RWPE2 (cell line): Measurements from ENCODE around the gene SPTBN5.

ENCODE experiments used
- ATAC-seq: fragments of 200-7000 bp; cut with Tn5 transposase; 3 replicates; pipeline ENCODE4 v1.9.1; 2021; ENCODE audit warnings: low read depth
- DNase-seq: peaks from one replicate; pipeline ENCODE4 v3.0.0-alpha.2; 2020; ENCODE audit warnings: low spot score
- H3K27ac ChIP-seq: fragments of 450-650 bp; 2 replicates; pipeline ENCODE4 v1.5.1; 2017; ENCODE audit warnings: mild to moderate bottlenecking; ENCODE audit not compliant: poor library complexity, severe bottlenecking
- H3K27me3 ChIP-seq: fragments of 250-450 bp; sonication (Bioruptor Pico); 2 replicates; pipeline ENCODE4 v1.5.1; 2021; ENCODE audit warnings: mild to moderate bottlenecking, moderate library complexity; ENCODE audit not compliant: insufficient read depth, poor library complexity, severe bottlenecking
- H3K36me3 ChIP-seq: fragments of 250-450 bp; sonication (Bioruptor Pico); 2 replicates; pipeline ENCODE4 v1.5.1; 2020; ENCODE audit warnings: low read depth, mild to moderate bottlenecking, moderate library complexity
- H3K4me1 ChIP-seq: fragments of 250-450 bp; sonication (Bioruptor Pico); 2 replicates; pipeline ENCODE4 v1.5.1; 2021; ENCODE audit warnings: mild to moderate bottlenecking, moderate library complexity; ENCODE audit not compliant: insufficient read depth, poor library complexity, severe bottlenecking
- H3K4me3 ChIP-seq: fragments of 250-450 bp; sonication (Bioruptor Pico); 2 replicates; pipeline ENCODE4 v1.5.1; 2021; ENCODE audit warnings: mild to moderate bottlenecking, moderate library complexity; ENCODE audit not compliant: severe bottlenecking
- H3K9me3 ChIP-seq: fragments of 250-450 bp; sonication (Bioruptor Pico); 2 replicates; pipeline ENCODE4 v1.5.1; 2021; ENCODE audit warnings: mild to moderate bottlenecking, moderate library complexity; ENCODE audit not compliant: severe bottlenecking
- TF ChIP-seq, protein P1 (sequence below): fragments of 450-650 bp; IDR thresholded peaks from one replicate; pipeline ENCODE4 v1.5.1; 2017; ENCODE audit warnings: mild to moderate bottlenecking, moderate library complexity; ENCODE audit not compliant: poor library complexity, severe bottlenecking

The SPTBN5 gene

DNA sequence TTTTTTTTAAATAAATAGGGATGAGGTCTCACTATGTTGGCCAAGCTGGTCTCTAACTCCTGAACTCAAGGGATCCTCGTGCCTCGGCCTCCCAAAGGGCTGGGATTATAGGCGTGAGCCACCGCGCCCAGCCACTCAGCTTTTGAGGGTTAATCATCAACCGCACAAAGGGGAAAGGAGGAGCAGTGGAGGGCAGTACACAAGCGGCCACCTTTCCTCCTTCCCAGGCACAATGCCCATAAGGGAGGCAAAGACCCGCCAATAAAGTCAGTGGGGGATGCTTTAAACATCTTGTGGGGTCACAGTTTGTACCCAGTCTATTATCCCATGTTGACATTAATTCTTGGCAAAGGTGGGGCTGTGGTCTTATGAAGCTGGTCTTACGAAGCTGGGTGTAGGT is 46.1 kb upstream of the SPTBN5 start:
- no peaks in the 10 kb centered on the region for H3K9me3 ChIP-seq
- H3K4me3 ChIP-seq: no peak overlapping the region
- DNase-seq (no peak), ATAC-seq (no peak)
- H3K4me1 ChIP-seq: peaks cover 46% of the 10 kb centered on the region
- H3K27ac ChIP-seq: peak overlapping the region; percentile 95
- no peaks in the 10 kb centered on the region for H3K27me3 ChIP-seq
- TF ChIP-seq, protein P1, sequence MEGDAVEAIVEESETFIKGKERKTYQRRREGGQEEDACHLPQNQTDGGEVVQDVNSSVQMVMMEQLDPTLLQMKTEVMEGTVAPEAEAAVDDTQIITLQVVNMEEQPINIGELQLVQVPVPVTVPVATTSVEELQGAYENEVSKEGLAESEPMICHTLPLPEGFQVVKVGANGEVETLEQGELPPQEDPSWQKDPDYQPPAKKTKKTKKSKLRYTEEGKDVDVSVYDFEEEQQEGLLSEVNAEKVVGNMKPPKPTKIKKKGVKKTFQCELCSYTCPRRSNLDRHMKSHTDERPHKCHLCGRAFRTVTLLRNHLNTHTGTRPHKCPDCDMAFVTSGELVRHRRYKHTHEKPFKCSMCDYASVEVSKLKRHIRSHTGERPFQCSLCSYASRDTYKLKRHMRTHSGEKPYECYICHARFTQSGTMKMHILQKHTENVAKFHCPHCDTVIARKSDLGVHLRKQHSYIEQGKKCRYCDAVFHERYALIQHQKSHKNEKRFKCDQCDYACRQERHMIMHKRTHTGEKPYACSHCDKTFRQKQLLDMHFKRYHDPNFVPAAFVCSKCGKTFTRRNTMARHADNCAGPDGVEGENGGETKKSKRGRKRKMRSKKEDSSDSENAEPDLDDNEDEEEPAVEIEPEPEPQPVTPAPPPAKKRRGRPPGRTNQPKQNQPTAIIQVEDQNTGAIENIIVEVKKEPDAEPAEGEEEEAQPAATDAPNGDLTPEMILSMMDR: no peak
- H3K36me3 ChIP-seq: peaks cover 56% of the 10 kb centered on the region

DNA sequence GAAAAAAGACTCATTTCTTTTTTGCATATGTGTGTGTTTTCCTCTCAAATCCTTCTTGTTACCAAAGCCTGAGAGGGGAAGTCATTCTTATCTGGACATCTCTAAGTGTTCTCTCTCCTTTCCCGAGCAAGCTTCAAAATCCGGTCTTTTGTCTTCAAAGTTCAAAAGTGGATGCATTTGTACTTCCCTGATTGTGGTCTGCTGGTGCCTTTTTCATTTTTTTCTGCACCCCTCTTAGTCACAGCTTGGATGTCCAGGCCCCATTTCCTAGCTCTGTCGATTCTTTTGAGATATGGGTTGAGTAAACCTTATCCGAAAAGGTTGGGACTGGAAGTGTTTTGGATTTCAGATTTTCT is 43.7 kb upstream of the SPTBN5 start:
- H3K27me3 ChIP-seq: no peaks in the 10 kb centered on the region
- DNase-seq (no peak), ATAC-seq (no peak)
- H3K27ac ChIP-seq: peak overlapping the region; percentile 6
- H3K9me3 ChIP-seq: no peaks in the 10 kb centered on the region
- H3K4me3 ChIP-seq: no peak overlapping the region
- peaks cover 50% of the 10 kb centered on the region for H3K36me3 ChIP-seq
- peaks cover 51% of the 10 kb centered on the region for H3K4me1 ChIP-seq
- TF ChIP-seq, protein P1: no peak

DNA sequence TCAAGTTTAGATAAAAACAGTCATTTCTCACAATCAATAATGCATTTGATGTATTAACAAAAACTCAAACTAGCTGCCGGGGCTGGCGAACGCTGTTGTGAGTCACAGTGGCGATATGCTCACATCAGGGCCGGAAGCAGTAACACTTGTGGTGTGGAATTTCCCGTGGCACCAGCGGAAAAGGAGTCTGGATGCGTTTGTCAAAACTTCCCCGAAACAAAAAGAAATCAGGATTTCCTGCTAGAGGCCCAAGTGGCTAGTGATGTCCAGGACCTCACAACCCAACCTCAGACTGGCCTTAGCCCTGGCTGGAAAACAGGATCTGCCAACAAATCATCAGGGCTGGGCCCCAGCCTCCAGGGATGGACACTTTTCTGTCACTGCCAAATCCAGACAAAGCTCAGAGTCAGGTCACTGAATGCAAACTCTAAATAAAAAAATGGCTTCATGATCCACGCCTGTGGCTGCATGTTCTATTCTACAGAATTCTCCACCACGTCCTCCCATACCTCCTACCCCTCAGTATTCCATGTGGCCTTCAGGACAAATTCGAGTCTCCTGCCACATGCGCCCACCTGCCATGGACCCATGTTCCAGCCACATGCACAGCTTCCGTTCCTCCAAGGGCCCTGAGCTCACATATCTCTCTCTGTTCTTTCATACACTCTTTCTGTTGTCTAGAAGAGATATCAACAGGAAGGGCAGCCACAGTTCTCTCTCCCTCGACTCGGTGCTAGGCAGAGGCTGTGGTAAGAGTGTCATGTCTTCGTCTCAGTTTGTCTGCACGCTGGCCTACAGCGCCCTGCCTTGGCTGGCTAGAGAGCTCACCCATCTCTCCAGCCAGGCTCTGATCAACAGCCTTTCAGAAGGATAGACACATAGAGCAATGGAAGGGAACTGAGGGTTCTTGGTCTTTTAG is 43.1 kb upstream of the SPTBN5 start:
- Histone ChIP-seq H3K4me1 (peaks cover 57% of the 10 kb centered on the region), H3K36me3 (peaks cover 52% of the 10 kb centered on the region), H3K27ac (peak overlapping the region; percentile 6), H3K9me3 (no peaks in the 10 kb centered on the region), H3K4me3 (no peak overlapping the region), H3K27me3 (no peaks in the 10 kb centered on the region)
- no peak for DNase-seq
- TF ChIP-seq, protein P1: no peak
- ATAC-seq: no peak

DNA sequence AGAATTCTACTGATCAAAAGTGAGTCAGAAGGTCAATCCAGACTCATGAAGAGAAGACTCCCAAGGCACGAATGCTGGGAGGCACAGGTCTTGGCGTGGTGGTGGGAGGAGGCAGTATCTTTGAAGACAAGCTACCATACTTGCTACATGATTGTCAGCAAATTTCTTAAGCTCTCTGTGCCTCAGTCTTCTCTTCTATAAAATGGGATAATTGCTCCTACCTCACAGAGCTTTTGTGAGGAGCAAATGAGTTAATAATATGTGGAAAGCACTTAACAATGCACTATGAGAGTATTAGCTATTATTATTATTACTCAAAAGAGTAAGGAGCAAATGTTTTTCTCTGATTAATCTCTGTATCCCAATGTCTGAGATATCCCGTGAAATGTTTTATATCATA is 42.3 kb upstream of the SPTBN5 start:
- Histone ChIP-seq H3K9me3 (no peaks in the 10 kb centered on the region), H3K4me3 (no peak overlapping the region), H3K36me3 (peaks cover 51% of the 10 kb centered on the region), H3K27me3 (no peaks in the 10 kb centered on the region), H3K27ac (peak overlapping the region; percentile 75), H3K4me1 (peaks cover 59% of the 10 kb centered on the region)
- DNase-seq (no peak), ATAC-seq (no peak)
- TF ChIP-seq, protein P1: no peak

DNA sequence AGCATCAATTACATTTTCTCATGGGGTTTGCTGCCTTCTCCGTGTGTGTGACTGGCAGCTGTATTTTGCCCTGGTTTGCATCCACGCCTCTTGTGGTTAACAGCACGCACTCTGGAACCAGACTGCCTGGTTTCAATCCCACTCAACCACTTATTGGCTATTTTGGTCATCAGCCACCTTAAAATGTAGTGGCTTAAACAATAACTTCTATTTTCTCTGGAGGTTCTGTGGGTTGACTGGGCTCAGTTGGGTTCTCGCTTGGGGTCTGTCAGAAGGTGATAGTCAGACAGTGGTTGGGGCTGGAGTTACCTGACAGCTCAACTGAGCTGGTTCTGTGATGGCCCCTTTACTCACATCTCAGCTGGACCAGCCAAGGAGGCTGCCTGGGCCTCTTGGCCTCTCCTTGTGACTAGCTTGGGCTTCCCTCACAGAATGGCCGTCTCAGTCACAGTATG is 41.7 kb upstream of the SPTBN5 start:
- H3K27ac ChIP-seq: peak overlapping the region; percentile 75
- peaks cover 60% of the 10 kb centered on the region for H3K4me1 ChIP-seq
- no peaks in the 10 kb centered on the region for H3K27me3 ChIP-seq
- ATAC-seq (no peak), DNase-seq (no peak)
- H3K9me3 ChIP-seq: no peaks in the 10 kb centered on the region
- TF ChIP-seq, protein P1: no peak
- H3K36me3 ChIP-seq: peaks cover 47% of the 10 kb centered on the region
- H3K4me3 ChIP-seq: no peak overlapping the region
